ENCODE results near the gene PTPN14. TPM values are rescaled to one million over a fixed set of nuclear protein-coding genes. Genes with fewer than 3 reads are reported as not detected.

PTPN14 gene
- total RNA-seq, 1 experiment from 2014 or later: 209 TPM

DNA sequence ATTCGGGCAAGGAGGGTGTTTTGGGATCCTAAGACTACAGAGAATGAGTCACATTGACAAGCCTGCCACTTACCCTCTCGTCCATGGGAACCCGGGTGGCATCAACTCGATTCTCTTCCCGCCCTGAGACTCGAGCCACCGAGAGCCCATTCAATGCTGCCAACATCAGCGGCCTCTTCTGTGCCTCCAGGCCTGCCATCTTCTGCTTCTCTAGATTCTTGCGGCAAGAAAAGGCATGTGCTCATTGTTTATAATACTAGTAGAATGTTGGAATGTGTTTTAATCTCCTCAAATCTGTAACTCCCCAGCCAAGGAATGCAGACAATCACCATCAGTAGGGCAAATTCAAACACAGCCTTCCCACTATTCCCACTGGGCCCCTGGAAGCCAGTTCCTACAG lies 173.5 kb downstream of the PTPN14 start:
- Histone ChIP-seq H3K36me3 (ENCODE audit: control insufficient read depth, insufficient read depth, low read length) (peaks cover 55% of the 10 kb centered on the region), H3K27ac (ENCODE audit: low read length) (peak overlapping the region; percentile 1; the same call in 1 of the 2 replicates), H3K27me3 (ENCODE audit: control insufficient read depth, insufficient read depth, low read length) (no peaks in the 10 kb centered on the region), H3K4me3 (ENCODE audit: low read depth in 2 of 2, low read length in 2 of 2) (no peak overlapping the region), H3K4me1 (ENCODE audit: control insufficient read depth, insufficient read depth, low read length) (peaks cover 30% of the 10 kb centered on the region), H3K9me3 (ENCODE audit: control insufficient read depth, insufficient read depth, low read depth, low read length) (no peaks in the 10 kb centered on the region)
- DNase-seq (ENCODE audit: low read depth, low spot score) (no peak), ATAC-seq (peak; percentile 42)
- TF ChIP-seq, protein P1, sequence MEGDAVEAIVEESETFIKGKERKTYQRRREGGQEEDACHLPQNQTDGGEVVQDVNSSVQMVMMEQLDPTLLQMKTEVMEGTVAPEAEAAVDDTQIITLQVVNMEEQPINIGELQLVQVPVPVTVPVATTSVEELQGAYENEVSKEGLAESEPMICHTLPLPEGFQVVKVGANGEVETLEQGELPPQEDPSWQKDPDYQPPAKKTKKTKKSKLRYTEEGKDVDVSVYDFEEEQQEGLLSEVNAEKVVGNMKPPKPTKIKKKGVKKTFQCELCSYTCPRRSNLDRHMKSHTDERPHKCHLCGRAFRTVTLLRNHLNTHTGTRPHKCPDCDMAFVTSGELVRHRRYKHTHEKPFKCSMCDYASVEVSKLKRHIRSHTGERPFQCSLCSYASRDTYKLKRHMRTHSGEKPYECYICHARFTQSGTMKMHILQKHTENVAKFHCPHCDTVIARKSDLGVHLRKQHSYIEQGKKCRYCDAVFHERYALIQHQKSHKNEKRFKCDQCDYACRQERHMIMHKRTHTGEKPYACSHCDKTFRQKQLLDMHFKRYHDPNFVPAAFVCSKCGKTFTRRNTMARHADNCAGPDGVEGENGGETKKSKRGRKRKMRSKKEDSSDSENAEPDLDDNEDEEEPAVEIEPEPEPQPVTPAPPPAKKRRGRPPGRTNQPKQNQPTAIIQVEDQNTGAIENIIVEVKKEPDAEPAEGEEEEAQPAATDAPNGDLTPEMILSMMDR (IDR thresholded peaks at IDR 0.05): no peak
- TF ChIP-seq POLR2AphosphoS5 (IDR thresholded peaks at IDR 0.05; ENCODE audit: low read depth, low read length) (no peak), TCF7L2 (IDR thresholded peaks at IDR 0.05; ENCODE audit: low read depth, low read length) (no peak), SIN3A (IDR thresholded peaks at IDR 0.05; ENCODE audit: borderline replicate concordance, insufficient read depth, low read depth, low read length) (no peak)
- TF ChIP-seq, protein P2, sequence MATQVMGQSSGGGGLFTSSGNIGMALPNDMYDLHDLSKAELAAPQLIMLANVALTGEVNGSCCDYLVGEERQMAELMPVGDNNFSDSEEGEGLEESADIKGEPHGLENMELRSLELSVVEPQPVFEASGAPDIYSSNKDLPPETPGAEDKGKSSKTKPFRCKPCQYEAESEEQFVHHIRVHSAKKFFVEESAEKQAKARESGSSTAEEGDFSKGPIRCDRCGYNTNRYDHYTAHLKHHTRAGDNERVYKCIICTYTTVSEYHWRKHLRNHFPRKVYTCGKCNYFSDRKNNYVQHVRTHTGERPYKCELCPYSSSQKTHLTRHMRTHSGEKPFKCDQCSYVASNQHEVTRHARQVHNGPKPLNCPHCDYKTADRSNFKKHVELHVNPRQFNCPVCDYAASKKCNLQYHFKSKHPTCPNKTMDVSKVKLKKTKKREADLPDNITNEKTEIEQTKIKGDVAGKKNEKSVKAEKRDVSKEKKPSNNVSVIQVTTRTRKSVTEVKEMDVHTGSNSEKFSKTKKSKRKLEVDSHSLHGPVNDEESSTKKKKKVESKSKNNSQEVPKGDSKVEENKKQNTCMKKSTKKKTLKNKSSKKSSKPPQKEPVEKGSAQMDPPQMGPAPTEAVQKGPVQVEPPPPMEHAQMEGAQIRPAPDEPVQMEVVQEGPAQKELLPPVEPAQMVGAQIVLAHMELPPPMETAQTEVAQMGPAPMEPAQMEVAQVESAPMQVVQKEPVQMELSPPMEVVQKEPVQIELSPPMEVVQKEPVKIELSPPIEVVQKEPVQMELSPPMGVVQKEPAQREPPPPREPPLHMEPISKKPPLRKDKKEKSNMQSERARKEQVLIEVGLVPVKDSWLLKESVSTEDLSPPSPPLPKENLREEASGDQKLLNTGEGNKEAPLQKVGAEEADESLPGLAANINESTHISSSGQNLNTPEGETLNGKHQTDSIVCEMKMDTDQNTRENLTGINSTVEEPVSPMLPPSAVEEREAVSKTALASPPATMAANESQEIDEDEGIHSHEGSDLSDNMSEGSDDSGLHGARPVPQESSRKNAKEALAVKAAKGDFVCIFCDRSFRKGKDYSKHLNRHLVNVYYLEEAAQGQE (IDR thresholded peaks at IDR 0.05; ENCODE audit: insufficient read depth in 1 of 2, low read depth in 2 of 2, low read length in 1 of 2): no peak
- in situ Hi-C loops (cut with HindIII; ENCODE audit: low pct_unique_long_range_greater_than_20kb, low sequenced_read_pairs) (no loop called here), intact Hi-C loops (cut with micrococcal nuclease; ENCODE audit: unreplicated experiment) (no loop called here)
- CTCF ChIA-PET: no interaction called here
- POLR2A ChIA-PET: interaction anchor here (0.7 kb wide), 1 partner anchor 119 kb away, joined by 3 read pairs; no protein-coding TSS in a partner anchor
- no TSS peak for BruUV-seq (replicated peaks)

DNA sequence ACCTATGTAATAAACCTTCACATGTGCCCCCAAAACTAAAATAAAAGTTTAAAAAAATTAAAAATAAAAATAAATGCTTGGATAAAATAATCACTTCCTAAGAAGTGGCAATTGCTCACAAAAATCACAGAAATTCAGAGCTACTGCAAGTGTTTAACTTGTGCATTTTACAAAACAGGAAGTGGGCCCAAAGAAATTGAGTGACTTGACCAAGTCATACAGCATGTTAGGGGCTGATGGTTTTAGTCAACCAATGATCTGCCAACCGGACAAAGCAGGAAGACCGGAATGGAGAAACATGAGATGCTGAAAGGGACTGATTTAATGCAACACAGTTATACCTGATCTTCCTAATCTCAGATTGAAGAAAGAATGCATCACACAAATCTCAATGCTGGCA lies 173.9 kb downstream of the PTPN14 start:
- POLR2A ChIA-PET: interaction anchor here (0.7 kb wide), 1 partner anchor 119 kb away, joined by 3 read pairs; no protein-coding TSS in a partner anchor
- Histone ChIP-seq H3K9me3 (ENCODE audit: control insufficient read depth, insufficient read depth, low read depth, low read length) (no peaks in the 10 kb centered on the region), H3K27ac (ENCODE audit: low read length) (0 out of 2 replicates have a peak overlapping the region, but pooled peaks have one; percentile 1), H3K4me1 (ENCODE audit: control insufficient read depth, insufficient read depth, low read length) (peaks cover 30% of the 10 kb centered on the region), H3K4me3 (ENCODE audit: low read depth in 2 of 2, low read length in 2 of 2) (no peak overlapping the region), H3K36me3 (ENCODE audit: control insufficient read depth, insufficient read depth, low read length) (peaks cover 51% of the 10 kb centered on the region), H3K27me3 (ENCODE audit: control insufficient read depth, insufficient read depth, low read length) (no peaks in the 10 kb centered on the region)
- in situ Hi-C loops (cut with HindIII; ENCODE audit: low pct_unique_long_range_greater_than_20kb, low sequenced_read_pairs): no loop called here
- CTCF ChIA-PET: no interaction called here
- BruUV-seq (replicated peaks): no TSS peak
- DNase-seq (ENCODE audit: low read depth, low spot score) (no peak), ATAC-seq (0 out of 2 replicates have a peak, but pooled peaks have one; percentile 9)
- TF ChIP-seq, protein P2 (IDR thresholded peaks at IDR 0.05; ENCODE audit: insufficient read depth in 1 of 2, low read depth in 2 of 2, low read length in 1 of 2): no peak
- TF ChIP-seq TCF7L2 (IDR thresholded peaks at IDR 0.05; ENCODE audit: low read depth, low read length): no peak
- intact Hi-C loops (cut with micrococcal nuclease; ENCODE audit: unreplicated experiment): no loop called here

Measured in Panc1 (cell line).